H9 (cell line): ENCODE measurements around the gene TRIM54. TPM values are rescaled to one million over a fixed set of nuclear protein-coding genes. Genes with fewer than 3 reads are reported as not detected.

Source experiments
- DNase-seq: peaks from one replicate; pipeline ENCODE4 v3.0.0-alpha.2; 2017
- H2AFZ ChIP-seq: one replicate; pipeline ENCODE4 v1.6.1; 2013; ENCODE audit warnings: mild to moderate bottlenecking, low read length, control low read depth, moderate library complexity
- H2AK5ac ChIP-seq: 2 replicates; pipeline ENCODE4 v1.6.1; 2013; ENCODE audit warnings: low read length, control low read depth, mixed read lengths; ENCODE audit not compliant: insufficient read length
- H2BK120ac ChIP-seq: one replicate; pipeline ENCODE4 v1.6.1; 2013; ENCODE audit warnings: low read depth, mild to moderate bottlenecking, low read length, control low read depth, inconsistent platforms; ENCODE audit not compliant: poor library complexity, severe bottlenecking
- H2BK12ac ChIP-seq: 2 replicates; pipeline ENCODE4 v1.6.1; 2013; ENCODE audit warnings: low read length, control low read depth, mixed read lengths, low read depth; ENCODE audit not compliant: insufficient read length
- H2BK15ac ChIP-seq: 2 replicates; pipeline ENCODE4 v1.6.1; 2013; ENCODE audit warnings: low read depth, low read length, control low read depth
- H2BK20ac ChIP-seq: one replicate; pipeline ENCODE4 v1.6.1; 2013; ENCODE audit warnings: low read depth, mild to moderate bottlenecking, low read length, control low read depth, inconsistent platforms; ENCODE audit not compliant: poor library complexity, severe bottlenecking
- H2BK5ac ChIP-seq: 2 replicates; pipeline ENCODE4 v1.6.1; 2013; ENCODE audit warnings: low read length, control low read depth, mixed read lengths; ENCODE audit not compliant: insufficient read length
- H3K14ac ChIP-seq: 2 replicates; pipeline ENCODE4 v1.6.1; 2013; ENCODE audit warnings: low read length, control low read depth; ENCODE audit not compliant: insufficient read depth
- H3K18ac ChIP-seq: 2 replicates; pipeline ENCODE4 v1.6.1; 2013; ENCODE audit warnings: low read depth, mild to moderate bottlenecking, mixed read lengths, low read length, control low read depth; ENCODE audit not compliant: insufficient read length
- H3K23ac ChIP-seq: 2 replicates; pipeline ENCODE4 v1.6.1; 2013; ENCODE audit warnings: low read length, control low read depth, mixed read lengths, low read depth; ENCODE audit not compliant: insufficient read length
- H3K23me2 ChIP-seq: 2 replicates; pipeline ENCODE4 v1.6.1; 2013; ENCODE audit warnings: low read depth, mild to moderate bottlenecking, mixed read lengths, low read length, control low read depth; ENCODE audit not compliant: insufficient read length, poor library complexity, severe bottlenecking
- H3K27ac ChIP-seq: 2 replicates; pipeline ENCODE4 v1.5.1; 2013; ENCODE audit warnings: low read length, control low read depth, mixed read lengths, low read depth; ENCODE audit not compliant: insufficient read length
- H3K27me3 ChIP-seq: 2 replicates; pipeline ENCODE4 v1.6.1; 2013; ENCODE audit warnings: low read length, control low read depth, inconsistent platforms; ENCODE audit not compliant: insufficient read depth
- H3K4ac ChIP-seq: 2 replicates; pipeline ENCODE4 v1.6.1; 2013; ENCODE audit warnings: low read depth, mild to moderate bottlenecking, control low read depth, inconsistent platforms, low read length, moderate library complexity
- H3K4me1 ChIP-seq: 2 replicates; pipeline ENCODE4 v1.6.1; 2013; ENCODE audit warnings: low read length, control low read depth, inconsistent platforms; ENCODE audit not compliant: insufficient read depth
- H3K4me2 ChIP-seq: 2 replicates; pipeline ENCODE4 v1.6.1; 2013; ENCODE audit warnings: low read length, control low read depth, mixed read lengths; ENCODE audit not compliant: insufficient read length, insufficient read depth
- H3K56ac ChIP-seq: 2 replicates; pipeline ENCODE4 v1.6.1; 2013; ENCODE audit warnings: low read depth, mild to moderate bottlenecking, mixed read lengths, low read length, control low read depth; ENCODE audit not compliant: insufficient read length
- H3K79me1 ChIP-seq: 2 replicates; pipeline ENCODE4 v1.6.1; 2013; ENCODE audit warnings: low read depth, mild to moderate bottlenecking, moderate library complexity, low read length, control low read depth, inconsistent platforms; ENCODE audit not compliant: insufficient read depth, poor library complexity, severe bottlenecking
- H3K79me2 ChIP-seq: 2 replicates; pipeline ENCODE4 v1.6.1; 2013; ENCODE audit warnings: low read length, control low read depth, inconsistent platforms; ENCODE audit not compliant: insufficient read depth
- H3K9ac ChIP-seq: 2 replicates; pipeline ENCODE4 v1.6.1; 2013; ENCODE audit warnings: low read length, control low read depth, mixed read lengths; ENCODE audit not compliant: insufficient read length; ENCODE audit errors: extremely low read depth
- H3K9me3 ChIP-seq: one replicate; pipeline ENCODE4 v1.6.1; 2013; ENCODE audit warnings: low read depth, low read length, inconsistent platforms; ENCODE audit not compliant: control insufficient read depth
- H3T11ph ChIP-seq: one replicate; pipeline ENCODE4 v1.6.1; 2013; ENCODE audit warnings: mild to moderate bottlenecking, low read length, control low read depth, inconsistent platforms
- H4K20me1 ChIP-seq: one replicate; pipeline ENCODE4 v1.6.1; 2013; ENCODE audit not compliant: control insufficient read depth, insufficient read length, insufficient read depth
- H4K5ac ChIP-seq: 2 replicates; pipeline ENCODE4 v1.6.1; 2013; ENCODE audit warnings: low read depth, mild to moderate bottlenecking, mixed read lengths, low read length, control low read depth; ENCODE audit not compliant: insufficient read length
- H4K8ac ChIP-seq: replicated peaks from 2 replicates; pipeline ENCODE4 v1.6.1; 2013; ENCODE audit warnings: low read length, control low read depth, mixed read lengths, low read depth; ENCODE audit not compliant: insufficient read length
- H4K91ac ChIP-seq: 2 replicates; pipeline ENCODE4 v1.6.1; 2013; ENCODE audit warnings: low read depth, mild to moderate bottlenecking, moderate library complexity, mixed read lengths, low read length, control low read depth; ENCODE audit not compliant: insufficient read length
- H3K27ac Mint-ChIP-seq, 3 experiments: 2 replicates in 2 of 3; 3 replicates in 1 of 3; pipeline ENCODE4 v1.8.0; 2020 to 2021; ENCODE audit warnings: mixed read lengths in 3 of 3, mild to moderate bottlenecking in 1 of 3, moderate library complexity in 1 of 3
- H3K27me3 Mint-ChIP-seq: 2 replicates; pipeline ENCODE4 v1.8.0; 2021; ENCODE audit warnings: low read depth, mild to moderate bottlenecking, moderate library complexity, mixed read lengths
- H3K36me3 Mint-ChIP-seq, 3 experiments: 2 replicates in 2 of 3; 3 replicates in 1 of 3; pipeline ENCODE4 v1.8.0; 2020 to 2021; ENCODE audit warnings: low read depth in 3 of 3, mixed read lengths in 3 of 3; ENCODE audit not compliant: insufficient read depth in 1 of 3
- H3K4me1 Mint-ChIP-seq, 2 experiments: 2 replicates each; pipeline ENCODE4 v1.8.0; 2020; ENCODE audit warnings: mixed read lengths in 2 of 2
- H3K4me3 Mint-ChIP-seq, 2 experiments: 2 replicates in 1 of 2; 3 replicates in 1 of 2; pipeline ENCODE4 v1.8.0; 2020 to 2021; ENCODE audit warnings: mild to moderate bottlenecking in 2 of 2, mixed read lengths in 2 of 2, moderate library complexity in 1 of 2
- H3K9me3 Mint-ChIP-seq, 2 experiments: 2 replicates in 1 of 2; 3 replicates in 1 of 2; pipeline ENCODE4 v1.8.0; 2020; ENCODE audit warnings: mild to moderate bottlenecking in 2 of 2, mixed read lengths in 2 of 2, moderate library complexity in 1 of 2
- CTCF ChIP-seq: fragments of 200-600 bp; sonication (generic); conservative IDR thresholded peaks from 3 replicates; pipeline ENCODE4 v1.8.0; 2021; ENCODE audit warnings: antibody characterized with exemption, mild to moderate bottlenecking
- WGBS: extraction: QIAGEN DNeasy Blood & Tissue Kit; methylation state at CpG from one replicate; pipeline ENCODE4 v1.1.7; 2013; ENCODE audit warnings: missing lambda C conversion rate, low lambda C conversion rate, mixed read lengths; ENCODE audit not compliant: insufficient read length; ENCODE audit errors: extremely low coverage; 5-methylcytosine and 5-hydroxymethylcytosine counted together
- total RNA-seq: library from RNA; stranded (reverse); gene quantifications from 2 replicates; pipeline ENCODE4 v1.2.1, GENCODE V29; 2021

The TRIM54 gene
- total RNA-seq, 1 experiment from 2014 or later, result 5.0 TPM

- Histone ChIP-seq H3K27ac (no peak overlapping the region), H3K9me3 (no peaks in the 10 kb centered on the region), H3K4ac (no peak overlapping the region), H3K79me1 (no peaks in the 10 kb centered on the region), H4K5ac (no peak overlapping the region), H4K8ac (no peak overlapping the region), H2BK5ac (no peak overlapping the region), H3K23ac (no peak overlapping the region), H2BK15ac (no peak overlapping the region), H4K20me1 (no peaks in the 10 kb centered on the region), H3K9ac (no peak overlapping the region), H2BK20ac (no peak overlapping the region), H3K18ac (no peak overlapping the region), H2AK5ac (no peak overlapping the region), H3K56ac (no peak overlapping the region), H3K4me2 (no peak overlapping the region), H3K79me2 (no peaks in the 10 kb centered on the region), H3K27me3 (no peaks in the 10 kb centered on the region), H3T11ph (no peak overlapping the region), H2BK120ac (no peak overlapping the region), H3K4me1 (no peaks in the 10 kb centered on the region), H2BK12ac (no peak overlapping the region), H4K91ac (no peak overlapping the region), H2AFZ (no peak overlapping the region), H3K14ac (no peak overlapping the region), H3K23me2 (no peaks in the 10 kb centered on the region)
- Mint-ChIP-seq H3K27ac (no peak overlapping the region), H3K36me3 (peaks cover 41 to 79% (median 70%) of the 10 kb centered on the region in 3 experiments), H3K4me3 (no peak overlapping the region), H3K9me3 (no peaks in the 10 kb centered on the region), H3K27me3 (no peaks in the 10 kb centered on the region), H3K4me1 (no peaks in the 10 kb centered on the region)
- no peak for TF ChIP-seq CTCF
- no CpG with 5 or more reads among the region's 7 CpGs for WGBS
- DNase-seq, result no peak
Measured at GRCh38 chr2:27336173-27336572, 53.9 kb downstream of the TRIM54 start.
